Neural crest cell (in vitro differentiated cells): ENCODE measurements around the gene NBEAL1. TPM values are rescaled to one million over a fixed set of nuclear protein-coding genes. Genes with fewer than 3 reads are reported as not detected.
"Not testable (repeated sequence)": the region's sequence is repeated elsewhere in the genome, so short reads cannot be mapped to it uniquely, and the experiment has no call there.

Source experiments
- DNase-seq: peaks from one replicate; pipeline ENCODE4 v3.0.0; 2021; ENCODE audit warnings: low read depth, mixed read lengths, low spot score
- H3K27ac Mint-ChIP-seq: one replicate; pipeline ENCODE4 v1.8.0; 2021; ENCODE audit warnings: mild to moderate bottlenecking, mixed read lengths; ENCODE audit not compliant: unreplicated experiment
- H3K27me3 Mint-ChIP-seq: 2 replicates; pipeline ENCODE4 v1.8.0; 2021; ENCODE audit warnings: low read depth, mild to moderate bottlenecking, mixed read lengths
- H3K36me3 Mint-ChIP-seq: 2 replicates; pipeline ENCODE4 v1.8.0; 2021; ENCODE audit warnings: low read depth, mild to moderate bottlenecking, mixed read lengths
- H3K4me1 Mint-ChIP-seq: 2 replicates; pipeline ENCODE4 v1.8.0; 2021; ENCODE audit warnings: mixed read lengths
- H3K4me3 Mint-ChIP-seq: one replicate; pipeline ENCODE4 v1.8.0; 2021; ENCODE audit warnings: mild to moderate bottlenecking, mixed read lengths
- H3K9me3 Mint-ChIP-seq: 2 replicates; pipeline ENCODE4 v1.8.0; 2021; ENCODE audit warnings: mixed read lengths
- CTCF ChIP-seq: fragments of 200-600 bp; sonication (generic); conservative IDR thresholded peaks from 2 replicates; pipeline ENCODE4 v1.5.0; 2021; ENCODE audit warnings: antibody characterized with exemption, mild to moderate bottlenecking
- total RNA-seq: library from RNA; stranded (reverse); gene quantifications from 2 replicates; pipeline ENCODE4 v1.2.1, GENCODE V29; 2021

The NBEAL1 gene
- total RNA-seq, 1 donor from 2014 or later = 12.6 TPM

GRCh38 chr2:203252818-203253217 is 238.1 kb downstream of the NBEAL1 start:
- no peaks in the 10 kb centered on the region for H3K27me3 Mint-ChIP-seq
- H3K36me3 Mint-ChIP-seq = peaks cover 14% of the 10 kb centered on the region
- TF ChIP-seq CTCF = no peak

GRCh38 chr2:203253422-203254095 is 238.9 kb downstream of the NBEAL1 start:
- peaks cover 14% of the 10 kb centered on the region for H3K36me3 Mint-ChIP-seq
- H3K9me3 Mint-ChIP-seq, H3K27me3 Mint-ChIP-seq, H3K4me3 Mint-ChIP-seq, DNase-seq, H3K4me1 Mint-ChIP-seq, H3K27ac Mint-ChIP-seq: not testable (repeated sequence)

More at GRCh38 chr2:203252818-203253217, 238.1 kb downstream of the NBEAL1 start:
- DNase-seq = no peak
- Mint-ChIP-seq H3K27ac (no peak overlapping the region), H3K9me3 (no peaks in the 10 kb centered on the region), H3K4me3 (no peak overlapping the region), H3K4me1 (no peaks in the 10 kb centered on the region)

GRCh38 chr2:203261326-203262159 is 246.9 kb downstream of the NBEAL1 start:
- Mint-ChIP-seq H3K4me3 (no peak overlapping the region), H3K27me3 (no peaks in the 10 kb centered on the region), H3K36me3 (peaks cover 16% of the 10 kb centered on the region), H3K4me1 (no peaks in the 10 kb centered on the region), H3K9me3 (no peaks in the 10 kb centered on the region), H3K27ac (no peak overlapping the region)
- DNase-seq = no peak
- no peak for TF ChIP-seq CTCF

Other genes starting within 250 kb of the NBEAL1 start
- 12.9 and 15.1 TPM in 2 replicates for gene ICA1L, start 143.1 kb upstream of the NBEAL1 start, total RNA-seq
- 69.8 and 71.1 TPM in 2 replicates for gene WDR12, start 103.2 kb upstream of the NBEAL1 start, total RNA-seq
- gene CARF, start 102.6 kb upstream of the NBEAL1 start, total RNA-seq = 6.8 and 7.8 TPM in 2 replicates
- 21.5 and 22.1 TPM in 2 replicates for gene CYP20A1, start 224.1 kb downstream of the NBEAL1 start, total RNA-seq